GM18520 (cell line): ENCODE results near the gene UBE3A.
A peak's percentile ranks its signal among the peaks of the same experiment; 100 is the strongest.
"Not testable (repeated sequence)": the region's sequence is repeated elsewhere in the genome, so short reads cannot be mapped to it uniquely, and the experiment has no call there.

Source experiments
- ATAC-seq: cut with Tn5 transposase; IDR thresholded peaks from one replicate; pipeline ENCODE4 v1.9.1; 2021; ENCODE audit not compliant: unreplicated experiment

Gene UBE3A

GRCh38 chr15:25438601-25439368, at the start of gene UBE3A:
Gene UBE3A (minus strand): TSS chr15:25439024. CDS start chr15:25409107, 29,917 bp downstream.
- peak; percentile 83 for ATAC-seq

- no peak for ATAC-seq
Measured at GRCh38 chr15:25487226-25487884, 48.5 kb upstream of the UBE3A start.

GRCh38 chr15:25486051-25486450, 47.2 kb upstream of the UBE3A start:
- ATAC-seq: no peak

- no peak for ATAC-seq
Measured at GRCh38 chr15:25481208-25481859, 42.5 kb upstream of the UBE3A start.

GRCh38 chr15:25478313-25478712, 39.5 kb upstream of the UBE3A start:
- no peak for ATAC-seq

GRCh38 chr15:25477816-25478215, 39.0 kb upstream of the UBE3A start:
- no peak for ATAC-seq

GRCh38 chr15:25474251-25474650, 35.4 kb upstream of the UBE3A start:
- ATAC-seq: no peak

- no peak for ATAC-seq
Measured at GRCh38 chr15:25470230-25470629, 31.4 kb upstream of the UBE3A start.

GRCh38 chr15:25469377-25469776, 30.6 kb upstream of the UBE3A start:
- no peak for ATAC-seq

- ATAC-seq: no peak
Measured at GRCh38 chr15:25468611-25469010, 29.8 kb upstream of the UBE3A start.

- no peak for ATAC-seq
Measured at GRCh38 chr15:25465835-25466234, 27.0 kb upstream of the UBE3A start.

- no peak for ATAC-seq
Measured at GRCh38 chr15:25464784-25465183, 26.0 kb upstream of the UBE3A start.

- no peak for ATAC-seq
Measured at GRCh38 chr15:25464383-25464782, 25.6 kb upstream of the UBE3A start.

- no peak for ATAC-seq
Measured at GRCh38 chr15:25456196-25456595, 17.4 kb upstream of the UBE3A start.

GRCh38 chr15:25455226-25455625, 16.4 kb upstream of the UBE3A start:
- ATAC-seq: no peak

- no peak for ATAC-seq
Measured at GRCh38 chr15:25454771-25455170, 15.9 kb upstream of the UBE3A start.

GRCh38 chr15:25453246-25453645, 14.4 kb upstream of the UBE3A start:
- not testable (repeated sequence) for ATAC-seq

GRCh38 chr15:25451501-25451900, 12.7 kb upstream of the UBE3A start:
- no peak for ATAC-seq

- no peak for ATAC-seq
Measured at GRCh38 chr15:25450163-25450562, 11.3 kb upstream of the UBE3A start.

- no peak for ATAC-seq
Measured at GRCh38 chr15:25446076-25446475, 7.3 kb upstream of the UBE3A start.

GRCh38 chr15:25445412-25445811, 6.6 kb upstream of the UBE3A start:
- no peak for ATAC-seq

GRCh38 chr15:25441111-25441510, 2.3 kb upstream of the UBE3A start:
- ATAC-seq: no peak
